Ishikawa (cell line): ENCODE measurements around the gene INHBC.

Source experiments
- CEBPB ChIP-seq: IDR thresholded peaks from 2 replicates; pipeline ENCODE4 v1.6.1; 2012
- CREB1 ChIP-seq: IDR thresholded peaks from 2 replicates; pipeline ENCODE4 v1.6.1; 2012; ENCODE audit warnings: low read depth
- EGR1 ChIP-seq: IDR thresholded peaks from 2 replicates; pipeline ENCODE4 v1.6.1; 2012
- EP300 ChIP-seq: IDR thresholded peaks from 2 replicates; pipeline ENCODE4 v1.6.1; 2012; ENCODE audit warnings: borderline replicate concordance
- FOXM1 ChIP-seq: IDR thresholded peaks from 2 replicates; pipeline ENCODE4 v1.6.1; 2012; ENCODE audit warnings: low read depth, borderline replicate concordance
- MAX ChIP-seq: IDR thresholded peaks from 2 replicates; pipeline ENCODE4 v1.6.1; 2012
- NFIC ChIP-seq: IDR thresholded peaks from 2 replicates; pipeline ENCODE4 v1.6.1; 2012
- RAD21 ChIP-seq: IDR thresholded peaks from 2 replicates; pipeline ENCODE4 v1.6.1; 2012; ENCODE audit warnings: low read depth
- REST ChIP-seq: IDR thresholded peaks from 2 replicates; pipeline ENCODE4 v1.6.1; 2012; ENCODE audit warnings: low read depth, mild to moderate bottlenecking
- TAF1 ChIP-seq: IDR thresholded peaks from 2 replicates; pipeline ENCODE4 v1.6.1; 2012; ENCODE audit warnings: low read depth, mild to moderate bottlenecking
- TCF12 ChIP-seq: IDR thresholded peaks from 2 replicates; pipeline ENCODE4 v1.6.1; 2012; ENCODE audit warnings: low read depth
- TEAD4 ChIP-seq: IDR thresholded peaks from 2 replicates; pipeline ENCODE4 v1.6.1; 2012
- USF1 ChIP-seq: IDR thresholded peaks from 2 replicates; pipeline ENCODE4 v1.6.1; 2012
- YY1 ChIP-seq: IDR thresholded peaks from 2 replicates; pipeline ENCODE4 v1.6.1; 2012; ENCODE audit warnings: low read depth
- ZBTB7A ChIP-seq: IDR thresholded peaks from 2 replicates; pipeline ENCODE4 v1.6.1; 2012; ENCODE audit warnings: low read depth

INHBC gene

GRCh38 chr12:57485695-57486094, 51.1 kb downstream of the INHBC start:
- no peak for TF ChIP-seq ZBTB7A

GRCh38 chr12:57487055-57487596, 52.5 kb downstream of the INHBC start:
- TF ChIP-seq MAX, result no peak
- TF ChIP-seq REST, result no peak
- TF ChIP-seq CEBPB, result no peak
- no peak for TF ChIP-seq TAF1
- no peak for TF ChIP-seq TEAD4
- no peak for TF ChIP-seq RAD21

- TF ChIP-seq RAD21 (no peak), EGR1 (no peak), REST (no peak), ZBTB7A (no peak), MAX (peak; percentile 95), TAF1 (peak; percentile 88), FOXM1 (no peak), NFIC (peak; percentile 6; the same call in 1 of the 2 replicates), CREB1 (peak; percentile 38; the same call in 1 of the 2 replicates), TEAD4 (no peak), EP300 (no peak), TCF12 (peak; percentile 67), YY1 (peak; percentile 86), USF1 (peak; percentile 29; the same call in 1 of the 2 replicates), CEBPB (peak; percentile 83)
These were observed 53.2 kb downstream of the INHBC start, which contains the start of gene MARS1 for GRCh38 chr12:57487597-57488401. Gene MARS1 (plus strand): TSS chr12:57488068. CDS start chr12:57488091, 23 bp downstream.

- no peak for TF ChIP-seq REST
- no peak for TF ChIP-seq FOXM1
- TF ChIP-seq NFIC, result no peak
- TF ChIP-seq CEBPB, result no peak
These were observed 54.0 kb downstream of the INHBC start for GRCh38 chr12:57488402-57489156.

GRCh38 chr12:57489157-57489641, 54.6 kb downstream of the INHBC start:
- TF ChIP-seq TAF1 (no peak), NFIC (no peak), TEAD4 (no peak), EP300 (no peak), CREB1 (no peak), ZBTB7A (no peak), EGR1 (no peak), REST (no peak), YY1 (no peak), USF1 (no peak), CEBPB (no peak), RAD21 (no peak), FOXM1 (no peak), TCF12 (no peak)
